GM21390 (cell line): Measurements from ENCODE around the gene TMCC3.
"Not testable (repeated sequence)": the region's sequence is repeated elsewhere in the genome, so short reads cannot be mapped to it uniquely, and the experiment has no call there.

Source experiments
- ATAC-seq: cut with Tn5 transposase; IDR thresholded peaks from one replicate; pipeline ENCODE4 v1.9.1; 2021; ENCODE audit not compliant: unreplicated experiment

TMCC3 gene

DNA sequence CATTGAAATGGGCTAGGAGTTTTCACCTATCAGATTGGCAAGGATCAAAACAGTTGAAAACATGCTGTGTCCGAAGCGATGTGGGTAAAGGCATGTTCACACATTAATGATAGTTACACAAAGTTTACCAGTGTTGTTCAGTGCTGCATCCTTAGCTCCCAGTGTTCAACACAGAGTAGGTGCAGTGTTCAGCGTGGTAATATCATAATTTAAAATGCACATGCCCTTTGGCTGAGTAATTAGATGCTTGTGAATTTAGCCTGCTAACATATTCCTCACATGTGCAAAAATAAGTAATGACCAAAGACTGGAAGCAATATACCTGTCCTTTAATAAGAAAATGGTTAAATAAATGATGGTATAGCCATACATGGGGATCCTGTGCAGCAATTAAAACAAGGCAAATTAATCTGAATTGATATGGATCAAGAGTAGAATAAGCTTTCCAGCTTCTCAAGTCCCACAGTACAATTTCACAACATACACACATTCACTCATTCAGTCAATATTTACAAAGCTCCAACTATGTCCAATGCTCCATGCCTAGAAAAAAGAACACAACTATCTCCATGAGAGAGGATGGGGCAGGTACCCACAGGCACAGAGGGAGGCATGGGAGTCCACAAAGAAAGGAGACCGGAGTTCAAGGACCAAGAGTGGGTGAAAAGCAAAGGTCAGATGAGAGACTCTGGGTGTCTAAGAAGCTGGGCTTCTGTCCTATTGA is 12.8 kb downstream of the TMCC3 start:
- ATAC-seq, result no peak

DNA sequence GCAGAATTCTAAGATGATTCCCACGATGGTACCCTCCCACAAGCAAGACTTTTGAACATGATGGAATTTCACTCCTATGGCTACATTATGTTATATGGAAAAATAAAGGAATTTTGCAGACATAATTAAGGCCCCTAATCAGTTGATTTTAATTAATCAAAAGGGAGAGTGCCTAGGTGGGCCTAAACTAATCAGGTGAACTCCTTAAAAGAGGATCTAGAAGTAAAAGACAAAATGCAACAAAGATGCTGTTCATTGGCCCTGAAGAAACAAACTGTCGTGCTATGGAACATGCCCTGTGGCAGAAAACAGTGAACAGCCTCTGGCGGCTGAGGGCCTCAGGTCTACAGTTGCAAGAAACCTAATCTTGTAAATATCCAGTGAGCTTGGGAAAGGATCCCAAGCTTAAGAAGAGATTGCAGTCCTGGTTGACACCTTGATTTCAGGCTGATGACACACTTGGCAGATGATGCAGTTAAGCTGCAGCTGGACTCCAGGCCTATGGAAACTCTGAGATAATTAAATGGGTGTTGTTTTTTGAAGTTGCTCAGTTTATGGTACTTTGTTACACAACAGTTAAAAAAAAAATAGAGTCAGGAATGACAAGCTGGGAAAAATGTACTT is 13.8 kb downstream of the TMCC3 start:
- no peak for ATAC-seq

DNA sequence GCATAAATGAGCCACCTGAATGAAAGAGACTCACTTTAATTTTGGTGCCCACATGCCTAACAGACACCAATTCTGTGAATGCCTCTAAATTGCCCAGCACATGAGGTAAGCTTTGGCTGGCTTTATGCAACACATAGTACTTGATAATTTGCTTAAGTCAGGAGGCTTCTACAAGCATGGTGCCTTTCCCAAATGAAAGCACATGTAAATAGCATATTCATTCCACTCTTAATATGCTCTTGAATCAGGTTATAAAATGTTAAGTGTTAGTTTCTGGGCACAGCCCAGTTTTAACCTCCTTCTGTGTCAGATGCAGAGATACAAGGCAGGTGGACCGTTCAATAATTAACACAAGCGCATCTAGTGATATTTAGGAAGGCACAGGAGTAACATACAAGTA is 15.6 kb downstream of the TMCC3 start:
- no peak for ATAC-seq

DNA sequence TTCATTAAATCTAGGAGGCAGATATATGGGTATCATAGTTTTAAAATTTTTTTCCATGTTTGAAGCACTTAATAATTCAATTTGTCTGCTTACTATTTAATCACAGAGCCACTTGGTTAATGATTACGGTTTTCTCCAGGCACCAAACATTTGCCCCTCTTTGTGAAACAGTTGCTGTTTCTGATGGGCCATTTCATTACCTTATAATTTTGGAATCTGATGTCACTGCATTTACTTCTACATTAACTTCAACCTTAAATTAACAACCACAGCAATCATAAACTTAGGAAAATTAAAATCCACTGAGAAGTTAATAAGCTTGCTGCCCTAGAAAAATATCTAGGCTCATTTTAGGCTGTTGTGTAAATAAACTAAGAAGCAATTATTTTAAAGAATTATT is 17.0 kb downstream of the TMCC3 start:
- ATAC-seq, result no peak

DNA sequence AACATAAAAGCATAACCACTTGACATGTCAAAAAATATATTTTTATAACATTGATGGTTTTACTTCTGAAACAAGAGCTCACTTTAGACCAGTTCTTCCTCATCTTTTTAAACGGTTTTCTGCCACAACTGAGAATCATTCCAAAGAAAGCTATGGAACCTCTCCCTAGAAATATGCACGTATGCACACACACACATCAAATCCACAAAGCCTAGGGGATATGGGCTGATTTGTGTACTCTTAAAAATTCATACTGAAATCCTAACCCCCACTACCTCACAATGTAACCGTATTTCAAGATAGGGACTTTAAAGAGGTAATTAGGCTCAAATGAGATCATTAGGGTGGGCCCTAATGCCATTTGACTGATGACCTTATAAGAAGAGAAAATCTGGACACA is 19.3 kb downstream of the TMCC3 start:
- no peak for ATAC-seq

DNA sequence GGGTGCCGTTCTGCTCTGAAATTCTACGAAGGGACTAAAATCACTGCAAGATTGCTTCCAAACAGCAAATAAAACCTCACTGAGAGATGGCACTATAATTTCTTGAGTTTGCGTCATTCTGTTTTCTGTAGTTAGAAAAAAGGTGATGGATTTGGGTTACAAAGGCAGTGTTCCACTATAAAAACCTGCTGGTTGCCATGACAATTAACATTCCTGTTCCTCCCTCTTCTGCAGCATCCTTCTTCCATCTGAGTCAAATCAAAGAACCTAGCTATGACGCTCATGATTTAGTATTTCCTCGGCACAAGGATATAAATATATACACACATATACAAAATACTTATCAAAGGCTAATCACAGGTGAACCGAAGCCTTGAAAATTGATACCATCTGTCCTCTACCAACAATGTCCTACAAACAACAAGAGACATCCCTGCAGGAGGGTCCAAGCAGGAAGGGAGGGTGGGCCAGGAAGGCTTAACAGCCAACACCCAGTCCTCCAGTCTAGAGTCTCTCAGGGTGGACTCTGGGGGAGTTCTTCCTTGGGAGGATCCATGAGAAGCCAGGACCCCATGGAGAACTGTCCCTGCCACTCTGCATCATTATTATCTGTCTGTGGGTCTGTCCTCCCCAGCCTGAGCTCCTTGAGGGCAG is 21.4 kb downstream of the TMCC3 start:
- ATAC-seq, result no peak

DNA sequence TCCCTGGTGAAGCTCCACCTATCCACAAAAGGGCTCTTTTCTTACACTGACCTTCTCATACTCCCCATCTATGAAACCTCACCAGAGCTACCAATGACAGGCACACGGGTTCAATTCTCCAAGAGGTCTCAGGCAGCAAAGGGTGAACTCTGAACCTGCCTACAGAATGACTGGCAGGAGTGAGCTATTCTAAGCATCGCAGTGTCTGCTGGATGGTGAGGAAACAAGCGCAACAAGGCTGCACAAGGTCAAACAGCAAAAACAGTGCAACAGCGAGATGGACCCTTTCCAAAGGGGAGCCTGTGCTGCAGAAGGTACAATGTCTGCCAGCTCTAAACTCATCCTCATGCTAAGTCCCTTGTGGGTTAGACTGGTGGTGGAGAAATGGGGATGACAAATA is 22.0 kb downstream of the TMCC3 start:
- ATAC-seq, result no peak

DNA sequence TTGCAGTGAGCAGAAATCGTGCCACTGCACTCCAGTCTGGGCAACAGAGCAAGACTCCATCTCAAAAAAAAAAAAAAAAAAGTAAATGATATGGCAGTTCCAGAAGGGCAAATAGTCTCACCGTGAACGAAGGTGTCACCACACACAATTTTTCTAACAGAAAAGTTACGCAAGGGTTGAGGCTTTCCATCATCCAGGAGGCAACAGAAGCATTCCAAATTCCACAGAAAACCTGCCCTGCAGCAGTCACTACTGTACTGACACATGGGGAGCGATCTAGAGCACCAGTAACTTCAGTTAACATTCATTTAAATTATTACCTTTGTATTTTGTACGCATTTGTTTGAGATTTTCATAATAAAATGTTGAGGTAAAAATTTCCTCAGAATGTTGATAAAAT is 24.8 kb downstream of the TMCC3 start:
- no peak for ATAC-seq

DNA sequence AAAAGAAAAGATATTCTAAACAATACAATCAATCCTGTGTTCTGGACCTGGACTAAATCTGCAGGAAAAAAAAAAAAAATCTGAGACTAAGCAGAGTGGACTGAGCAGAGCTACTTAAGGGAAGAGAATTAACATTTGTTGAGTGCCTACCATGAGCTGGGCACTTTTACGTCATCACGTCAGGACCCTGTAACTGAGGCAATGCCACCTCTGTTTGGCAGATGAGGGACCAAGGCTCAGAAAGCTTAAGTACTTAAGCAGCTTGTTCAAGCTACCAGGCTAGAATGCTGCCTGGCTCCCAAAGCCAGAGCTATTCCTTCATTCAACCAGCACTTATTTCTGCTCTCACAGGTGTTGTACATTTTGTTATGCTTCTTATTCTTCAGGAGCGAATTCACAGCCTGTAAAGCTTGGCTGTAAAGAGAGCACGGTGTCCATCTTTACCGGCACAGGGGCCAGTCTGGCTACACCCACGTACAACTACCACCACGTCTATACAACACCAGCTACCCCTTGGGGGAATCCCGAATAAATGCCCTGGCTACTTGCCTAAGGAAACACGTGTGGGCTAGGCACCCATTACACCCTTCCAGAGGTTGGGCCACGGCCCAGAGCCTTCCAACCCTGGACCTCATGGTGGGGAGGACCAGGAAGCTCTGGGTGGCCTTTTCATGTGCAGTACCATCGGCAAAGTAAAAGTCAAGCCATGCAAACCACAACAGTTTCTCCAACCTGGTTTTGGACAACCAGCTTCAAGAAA is 27.0 kb downstream of the TMCC3 start:
- no peak for ATAC-seq

DNA sequence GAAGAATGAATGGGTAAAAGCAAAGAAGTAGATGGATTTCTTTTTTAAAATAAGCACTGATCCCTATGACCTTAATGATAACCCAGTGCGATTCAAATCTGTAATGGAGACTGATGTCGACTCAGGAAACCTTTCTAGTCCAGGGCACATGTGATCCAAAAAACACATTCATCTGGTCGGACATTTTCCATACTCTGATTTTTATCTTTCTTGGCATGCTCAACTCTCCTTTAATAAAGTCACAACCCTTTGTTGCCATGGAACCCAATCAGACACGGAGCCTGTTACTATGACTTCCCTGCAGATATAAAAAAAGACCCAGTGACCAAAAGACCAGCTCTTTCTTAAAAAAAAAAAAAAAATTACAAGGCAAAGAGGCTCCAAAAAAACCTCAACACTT is 27.9 kb downstream of the TMCC3 start:
- ATAC-seq, result no peak

DNA sequence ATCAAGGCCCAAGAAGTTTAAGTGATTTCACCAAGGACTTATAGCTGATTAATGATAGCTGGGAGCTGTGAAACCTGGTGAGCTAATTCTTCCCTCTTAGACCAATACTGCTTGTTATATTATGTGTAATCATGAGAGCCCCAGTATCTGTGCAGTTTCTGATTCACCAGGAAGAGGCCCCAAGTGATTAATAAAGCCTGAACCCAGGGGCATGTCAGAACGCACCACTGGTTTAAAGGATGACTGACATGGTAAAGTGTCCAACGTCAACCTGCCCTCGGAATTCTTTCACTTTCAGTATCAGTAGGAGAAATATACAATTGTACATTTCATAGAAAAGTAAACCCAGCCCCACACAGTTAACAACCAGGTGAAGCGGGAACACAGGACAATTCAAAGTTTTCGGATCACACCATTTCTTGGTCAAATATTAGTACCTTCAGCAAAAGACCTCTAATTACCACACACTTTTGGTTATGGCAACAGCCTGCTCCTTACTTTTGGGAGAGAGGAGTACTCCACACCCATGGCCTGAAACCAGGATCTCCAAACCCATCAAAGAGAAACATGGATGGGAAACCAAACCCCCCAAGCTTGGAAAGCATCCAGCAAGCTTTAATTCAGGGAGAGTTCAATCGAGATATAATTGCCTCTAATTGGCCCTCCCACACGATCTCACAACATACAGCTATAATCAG is 28.5 kb downstream of the TMCC3 start:
- ATAC-seq, result peak; percentile 97

DNA sequence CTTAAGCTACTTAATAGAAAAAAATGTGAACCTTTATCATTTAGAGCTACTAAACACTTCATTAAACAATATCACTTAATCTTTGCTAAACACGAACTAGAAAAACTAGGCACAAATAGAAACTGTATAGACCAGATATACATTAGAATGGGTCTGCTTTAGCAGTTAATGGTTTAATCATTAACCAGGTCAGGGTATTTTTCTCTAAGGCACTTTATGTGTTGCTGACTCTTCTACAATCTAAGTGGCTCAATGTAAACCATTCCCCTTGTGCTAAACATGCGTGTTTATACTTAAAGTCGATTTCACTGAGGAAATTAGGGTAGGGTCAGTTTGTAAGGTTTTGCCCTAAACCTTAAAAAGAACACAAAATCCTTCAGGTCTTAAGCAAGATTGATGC is 29.7 kb downstream of the TMCC3 start:
- ATAC-seq, result no peak

DNA sequence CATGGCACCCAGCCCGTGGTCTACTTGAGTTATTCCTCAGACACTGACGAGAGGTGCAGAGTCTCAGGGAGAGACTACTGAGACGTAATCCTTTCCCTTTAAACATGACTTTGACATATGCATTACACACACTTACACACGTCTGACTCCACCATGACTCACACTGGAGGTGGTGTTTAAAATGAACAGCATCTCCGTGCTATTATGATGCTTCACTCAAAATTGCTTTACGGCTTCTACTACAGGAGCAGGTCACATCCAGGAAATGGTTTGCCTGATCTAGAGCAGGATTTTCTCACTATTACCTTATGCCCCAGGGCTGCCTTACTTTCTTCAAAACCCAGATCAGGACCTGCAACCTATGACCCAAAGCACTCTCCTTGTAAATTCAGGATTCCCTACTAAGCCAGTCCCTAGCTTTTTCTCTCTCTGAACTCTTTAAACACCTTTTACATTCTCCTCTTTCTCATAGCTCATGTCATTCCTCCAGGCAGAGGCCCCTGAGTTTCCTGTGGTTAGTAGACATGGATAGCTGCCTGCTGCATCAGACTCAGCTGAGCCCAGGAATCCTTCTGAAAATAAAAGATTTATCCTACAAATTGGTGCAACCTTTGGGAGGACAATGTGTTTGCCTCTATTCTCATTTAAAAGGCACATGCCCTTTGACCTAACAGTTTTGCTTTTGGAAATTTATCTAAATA is 31.2 kb downstream of the TMCC3 start:
- no peak for ATAC-seq

DNA sequence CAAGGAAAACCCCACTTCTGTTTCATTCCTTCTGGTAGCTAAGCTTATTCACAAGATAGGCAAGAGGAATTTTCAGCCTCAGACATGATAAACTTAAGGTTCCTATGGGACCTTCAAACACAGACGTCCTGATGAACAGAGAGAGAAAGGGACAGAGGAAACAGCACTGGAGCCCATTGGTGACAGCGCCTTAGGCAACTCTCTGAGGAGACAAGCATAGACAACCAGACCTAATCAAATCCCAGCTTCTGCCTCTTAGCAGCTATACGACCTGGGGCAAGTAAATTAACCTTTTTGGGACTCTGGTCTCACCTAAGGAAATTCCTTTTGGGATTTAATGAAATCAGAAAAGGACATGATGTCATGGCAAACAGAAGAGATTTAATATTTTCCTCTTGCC is 33.3 kb downstream of the TMCC3 start:
- no peak for ATAC-seq

DNA sequence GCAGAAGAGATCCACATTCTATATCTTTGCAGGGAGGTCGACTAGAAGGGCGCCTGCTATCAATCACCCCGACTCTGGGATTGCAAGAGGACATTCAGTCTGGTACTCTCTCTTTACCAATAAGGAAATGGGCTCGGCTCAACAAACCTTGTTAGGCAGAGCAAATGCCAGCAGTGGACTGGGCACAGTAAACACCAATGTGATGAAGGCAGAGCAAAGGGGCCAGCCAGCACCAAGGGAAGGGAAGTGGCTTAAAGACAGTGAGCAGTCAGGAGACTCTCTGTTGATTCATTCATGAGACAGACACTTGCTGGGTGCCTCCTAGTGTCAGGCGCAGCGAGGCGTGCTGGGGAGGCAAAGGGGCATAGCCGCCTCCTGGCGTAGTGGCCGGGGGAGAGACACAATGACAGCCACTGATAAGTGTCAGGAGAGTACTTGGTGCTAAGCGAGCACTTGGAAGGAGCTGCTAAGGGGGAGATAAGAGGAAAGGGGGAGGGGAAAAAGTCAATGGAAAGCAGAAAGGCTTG is 34.1 kb downstream of the TMCC3 start:
- ATAC-seq, result no peak

DNA sequence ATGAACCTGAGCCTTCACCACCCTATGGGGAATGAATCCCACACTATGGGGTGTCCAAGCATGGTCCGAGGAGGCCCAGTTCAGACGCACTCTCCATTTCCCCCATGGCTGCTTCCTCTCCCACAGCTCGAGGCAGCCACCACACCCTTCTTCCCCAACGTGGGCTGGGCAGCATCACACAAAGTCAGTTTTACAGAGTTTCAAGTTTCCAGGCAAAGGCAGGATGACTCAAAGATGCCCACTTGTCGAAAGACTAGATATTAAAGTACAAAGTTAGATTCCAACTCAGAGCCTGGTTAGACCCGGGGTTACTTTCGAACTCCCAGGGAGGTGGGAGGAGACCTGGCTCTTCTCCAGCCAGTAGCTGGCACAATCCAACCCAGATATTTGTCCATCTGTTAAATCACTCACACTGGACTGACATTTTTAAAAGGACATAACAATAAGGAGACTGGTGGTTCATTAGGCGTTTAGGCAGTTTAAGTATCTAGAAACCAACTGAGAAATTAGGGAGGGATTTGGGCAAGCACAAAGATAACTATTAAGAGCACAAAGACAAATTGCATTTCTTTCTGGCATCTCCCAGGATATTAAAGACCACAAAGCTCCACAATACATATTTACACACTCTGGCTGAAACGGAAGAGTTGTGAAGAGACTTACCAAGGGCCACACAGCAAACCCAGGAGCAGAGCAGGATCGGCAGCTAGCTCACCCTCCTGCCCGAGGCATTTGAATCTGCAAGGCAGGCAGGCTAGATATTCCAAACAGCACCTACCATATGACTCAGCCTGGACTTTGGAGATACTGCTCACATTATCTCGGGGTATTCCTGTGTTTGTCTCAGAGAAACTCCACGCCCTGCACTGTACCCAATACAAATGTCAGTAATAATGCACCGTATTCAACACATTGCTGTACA is 34.8 kb downstream of the TMCC3 start:
- ATAC-seq, result no peak

DNA sequence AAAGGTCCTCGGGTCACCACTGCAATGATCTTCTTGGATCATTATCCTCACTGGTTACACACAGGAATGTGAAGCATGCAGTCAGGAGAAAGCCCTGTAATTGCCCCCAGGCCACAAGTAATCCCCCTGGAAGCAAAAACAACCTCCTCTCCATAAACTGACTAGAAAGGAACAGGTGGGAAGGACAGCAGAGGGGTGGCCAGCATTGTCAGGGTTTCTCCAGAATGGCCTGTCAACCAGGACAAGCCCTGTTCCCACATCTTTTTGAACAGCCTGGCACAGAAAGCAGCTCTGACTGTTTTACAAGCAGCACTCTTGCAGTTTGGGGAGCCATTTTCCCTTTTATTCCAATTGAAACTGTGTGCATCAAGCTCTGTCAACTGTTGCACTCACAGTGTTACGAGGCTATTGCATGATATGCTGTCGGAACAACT is 36.1 kb downstream of the TMCC3 start:
- ATAC-seq, result no peak

DNA sequence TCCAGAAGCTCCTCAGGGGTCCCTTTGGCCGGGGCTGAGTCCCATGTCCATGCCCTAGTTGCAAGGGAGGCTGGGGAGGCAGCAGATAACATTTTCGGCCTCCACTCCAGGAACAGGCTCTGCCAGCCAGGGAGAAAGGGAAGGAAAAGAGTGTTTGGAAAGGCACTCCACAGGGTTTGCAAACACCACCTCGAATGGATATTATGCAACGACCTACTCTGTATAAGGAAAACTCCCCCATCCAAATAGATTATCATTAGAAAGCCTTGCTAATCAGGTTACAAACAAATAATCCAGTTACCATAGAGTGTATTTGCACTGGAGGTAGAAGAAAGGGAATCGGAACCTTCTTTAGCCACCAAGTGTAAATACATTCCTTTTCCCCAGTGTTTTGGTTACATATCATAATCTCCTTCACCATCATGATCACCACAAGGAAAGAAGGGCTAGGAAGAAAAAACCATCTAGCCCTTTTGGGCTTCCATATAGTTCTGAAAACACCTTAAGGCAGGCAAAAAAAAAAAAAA is 40.4 kb downstream of the TMCC3 start:
- ATAC-seq, result no peak

DNA sequence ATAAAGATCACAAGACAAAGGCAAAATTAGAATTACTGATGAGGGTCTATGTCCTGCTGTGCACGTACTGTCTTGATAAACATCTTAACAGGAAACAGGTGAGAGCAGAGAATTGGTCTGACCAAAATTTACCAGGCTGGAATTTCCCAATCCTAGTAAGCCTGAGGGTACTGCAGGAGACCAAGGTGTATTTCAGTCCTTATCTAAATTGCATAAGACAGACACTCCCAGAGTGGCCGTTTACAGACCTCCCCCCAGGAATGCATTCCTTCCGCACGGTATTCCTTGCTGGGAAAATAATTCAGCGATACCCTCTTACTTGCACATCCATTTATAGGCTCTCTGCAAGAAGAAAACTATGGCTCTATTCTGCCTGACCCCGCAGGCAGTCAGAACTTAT is 43.5 kb downstream of the TMCC3 start:
- not testable (repeated sequence) for ATAC-seq
